CD14-positive monocyte (primary cell): Measurements from ENCODE around the gene LUC7L2. TPM values are rescaled to one million over a fixed set of nuclear protein-coding genes. Genes with fewer than 3 reads are reported as not detected.
A peak's percentile ranks its signal among the peaks of the same experiment; 100 is the strongest.

ENCODE experiments used
- DNase-seq, 3 donors: peaks; one replicate each; pipeline ENCODE4 v3.0.0-alpha.2; 2011 to 2022
- H2AFZ ChIP-seq: 2 replicates; pipeline ENCODE4 v1.6.0; 2012; ENCODE audit warnings: mild to moderate bottlenecking, low read depth, low read length, inconsistent platforms; ENCODE audit not compliant: insufficient read depth, poor library complexity, severe bottlenecking
- H3K27ac ChIP-seq, 2 donors: 1 replicate in 1 of 2; 2 replicates in 1 of 2; pipeline ENCODE4 v1.5.1; 2012 to 2013; ENCODE audit warnings: low read length in 2 of 2, control low read depth in 1 of 2, inconsistent platforms in 1 of 2, low read depth in 1 of 2, mild to moderate bottlenecking in 1 of 2
- H3K27me3 ChIP-seq, 2 donors: one replicate each; pipeline versions ENCODE4 v1.6.0 to v1.6.1; 2011 to 2013; ENCODE audit warnings: low read length in 2 of 2; ENCODE audit not compliant: control insufficient read depth in 2 of 2, insufficient read depth in 2 of 2
- H3K36me3 ChIP-seq, 2 donors: replicated peaks in 1 of 2; 1 replicate in 1 of 2; 2 replicates in 1 of 2; pipeline versions ENCODE4 v1.5.1 to v1.6.1; 2012 to 2013; ENCODE audit warnings: low read length in 2 of 2, control low read depth in 1 of 2, inconsistent platforms in 1 of 2, mild to moderate bottlenecking in 1 of 2; ENCODE audit not compliant: insufficient read depth in 2 of 2, control insufficient read depth in 1 of 2
- H3K4me1 ChIP-seq, 2 donors: 1 replicate in 1 of 2; 2 replicates in 1 of 2; pipeline versions ENCODE4 v1.5.1 to v1.6.1; 2012 to 2013; ENCODE audit warnings: low read length in 2 of 2, control low read depth in 1 of 2, inconsistent platforms in 1 of 2, mild to moderate bottlenecking in 1 of 2, moderate library complexity in 1 of 2; ENCODE audit not compliant: insufficient read depth in 2 of 2, control insufficient read depth in 1 of 2
- H3K4me2 ChIP-seq: replicated peaks from 2 replicates; pipeline ENCODE3; 2012; ENCODE audit warnings: low read length, moderate library complexity, mild to moderate bottlenecking; ENCODE audit not compliant: poor library complexity, severe bottlenecking; ENCODE audit errors: extremely low read depth
- H3K4me3 ChIP-seq, 3 experiments: fragments of 200-600 bp in 1 of 3; sonication (generic) in 1 of 3; replicated peaks in 1 of 3; 1 replicate in 2 of 3; 2 replicates in 1 of 3; pipeline ENCODE4 v1.5.1; 2011 to 2013; ENCODE audit warnings: low read length in 3 of 3, mild to moderate bottlenecking in 3 of 3, control low read depth in 2 of 3, low read depth in 2 of 3, inconsistent platforms in 1 of 3, moderate library complexity in 1 of 3
- H3K79me2 ChIP-seq: 2 replicates; pipeline ENCODE4 v1.6.0; 2012; ENCODE audit warnings: mild to moderate bottlenecking, control low read depth, inconsistent platforms, low read length, moderate library complexity; ENCODE audit not compliant: insufficient read depth
- H3K9ac ChIP-seq: 2 replicates; pipeline ENCODE4 v1.6.0; 2017; ENCODE audit warnings: low read length, mild to moderate bottlenecking; ENCODE audit not compliant: insufficient read depth, poor library complexity, severe bottlenecking
- H3K9me3 ChIP-seq, 2 donors: replicated peaks in 1 of 2; 1 replicate in 1 of 2; 2 replicates in 1 of 2; pipeline versions ENCODE4 v1.5.1 to v1.6.1; 2012 to 2013; ENCODE audit warnings: low read length in 2 of 2, control low read depth in 1 of 2; ENCODE audit not compliant: control insufficient read depth in 1 of 2, insufficient read depth in 1 of 2
- H4K20me1 ChIP-seq: 2 replicates; pipeline ENCODE4 v1.6.0; 2012; ENCODE audit warnings: mild to moderate bottlenecking, low read length, control low read depth, moderate library complexity; ENCODE audit not compliant: insufficient read depth
- H3K27ac Mint-ChIP-seq, 7 donors: one replicate each; pipeline ENCODE4 v1.8.0; 2020; ENCODE audit warnings: mild to moderate bottlenecking in 7 of 7, mixed read lengths in 7 of 7, moderate library complexity in 6 of 7, inconsistent platforms in 2 of 7
- H3K27me3 Mint-ChIP-seq, 3 donors: one replicate each; pipeline ENCODE4 v1.8.0; 2021 to 2022; ENCODE audit warnings: low read depth in 3 of 3, mild to moderate bottlenecking in 3 of 3, mixed read lengths in 3 of 3, moderate library complexity in 3 of 3, inconsistent platforms in 1 of 3
- H3K36me3 Mint-ChIP-seq, 2 donors: one replicate each; pipeline ENCODE4 v1.8.0; 2020; ENCODE audit warnings: mixed read lengths in 2 of 2, inconsistent platforms in 1 of 2, mild to moderate bottlenecking in 1 of 2
- H3K4me1 Mint-ChIP-seq: one replicate; pipeline ENCODE4 v1.8.0; 2020; ENCODE audit warnings: mild to moderate bottlenecking, mixed read lengths
- H3K4me3 Mint-ChIP-seq, 2 donors: one replicate each; pipeline ENCODE4 v1.8.0; 2020; ENCODE audit warnings: mild to moderate bottlenecking in 2 of 2, mixed read lengths in 2 of 2, moderate library complexity in 1 of 2
- H3K9me3 Mint-ChIP-seq, 7 donors: one replicate each; pipeline ENCODE4 v1.8.0; 2020 to 2022; ENCODE audit warnings: mixed read lengths in 7 of 7, mild to moderate bottlenecking in 6 of 7, moderate library complexity in 6 of 7, inconsistent platforms in 2 of 7
- CTCF ChIP-seq: fragments of 200-600 bp; IDR thresholded peaks from one replicate; pipeline ENCODE4 v1.8.0; 2022; ENCODE audit warnings: antibody characterized with exemption, mild to moderate bottlenecking
- WGBS: methylation state at CpG from one replicate; pipeline ENCODE4 v1.1.5; 2013; ENCODE audit warnings: missing lambda C conversion rate; ENCODE audit not compliant: insufficient coverage; 5-methylcytosine and 5-hydroxymethylcytosine counted together
- intact Hi-C, 2 donors: fragments of 100-400 bp; cut with micrococcal nuclease; formaldehyde crosslinking; loops; one replicate each; pipeline versions ENCODE4 v1.15.0 to v1.15.1; 2023
- polyA plus RNA-seq, 3 donors: library from polyadenylated mRNA; depleted of rRNA in 1 of 3; unstranded in 2 of 3; stranded (reverse) in 1 of 3; fragments of 300-500 nt in 2 of 3; fragments of >200 nt in 1 of 3; fragmentation: Illumina TruSeq in 2 of 3; gene quantifications; 1 replicate in 2 of 3; 2 replicates in 1 of 3; pipeline ENCODE4 v1.2.3, GENCODE V29; 2012 to 2021

Gene LUC7L2
- polyA plus RNA-seq, 3 donors = 24.7 to 54.5 (median 26.8) TPM

- H3K9ac ChIP-seq = no peak overlapping the region
- no CpG with 5 or more reads among the region's 1 CpG for WGBS
- peak overlapping the region in 1 of 2 donors; percentile 18 for H3K27ac ChIP-seq
- peaks cover 98% of the 10 kb centered on the region for H4K20me1 ChIP-seq
- H3K36me3 ChIP-seq = peaks cover 24 to 53% of the 10 kb centered on the region in 2 donors
- no peaks in the 10 kb centered on the region for H3K4me1 ChIP-seq
- Mint-ChIP-seq H3K4me3 (no peak overlapping the region), H3K27ac (peak overlapping the region in 3 of 7 donors; percentile 23 to 27 (median 26)), H3K4me1 (peaks cover 3% of the 10 kb centered on the region), H3K9me3 (no peaks in the 10 kb centered on the region), H3K27me3 (no peaks in the 10 kb centered on the region), H3K36me3 (peaks cover 23 to 48% of the 10 kb centered on the region in 2 donors)
- H3K27me3 ChIP-seq = no peaks in the 10 kb centered on the region
- no peaks in the 10 kb centered on the region for H3K9me3 ChIP-seq
- H3K4me2 ChIP-seq = no peak overlapping the region
- intact Hi-C loops = no loop called here
- peaks cover 100% of the 10 kb centered on the region for H3K79me2 ChIP-seq
- H2AFZ ChIP-seq = no peak overlapping the region
- TF ChIP-seq CTCF = no peak
- no peak for DNase-seq
- no peak overlapping the region for H3K4me3 ChIP-seq
Observed at GRCh38 chr7:139370943-139371313, 11.2 kb downstream of the LUC7L2 start.

GRCh38 chr7:139374246-139374645 is 14.6 kb downstream of the LUC7L2 start:
- H3K4me1 ChIP-seq = no peaks in the 10 kb centered on the region
- TF ChIP-seq CTCF = no peak
- Mint-ChIP-seq H3K4me3 (no peak overlapping the region), H3K27ac (no peak overlapping the region), H3K27me3 (no peaks in the 10 kb centered on the region), H3K9me3 (no peaks in the 10 kb centered on the region), H3K4me1 (peaks cover 2% of the 10 kb centered on the region), H3K36me3 (peaks cover 36 to 62% of the 10 kb centered on the region in 2 donors)
- H3K4me2 ChIP-seq = no peak overlapping the region
- H3K79me2 ChIP-seq = peaks cover 96% of the 10 kb centered on the region
- no peak overlapping the region for H3K27ac ChIP-seq
- no CpG with 5 or more reads among the region's 6 CpGs for WGBS
- DNase-seq = no peak
- peaks cover 86% of the 10 kb centered on the region for H4K20me1 ChIP-seq
- H3K9ac ChIP-seq = no peak overlapping the region
- intact Hi-C loops = no loop called here
- H3K9me3 ChIP-seq = no peaks in the 10 kb centered on the region
- no peak overlapping the region for H3K4me3 ChIP-seq
- no peak overlapping the region for H2AFZ ChIP-seq
- H3K36me3 ChIP-seq = peaks cover 39 to 68% of the 10 kb centered on the region in 2 donors
- H3K27me3 ChIP-seq = no peaks in the 10 kb centered on the region
